Left kidney (tissue), 2 donors: ENCODE data around the gene EXOC6. TPM values are rescaled to one million over a fixed set of nuclear protein-coding genes. Genes with fewer than 3 reads are reported as not detected.

Experiments used
- DNase-seq: peaks from one replicate; pipeline ENCODE4 v3.0.0-alpha.2; 2013
- polyA plus RNA-seq: library from polyadenylated mRNA; unstranded; fragments of 120-200 nt; gene quantifications from one replicate; pipeline ENCODE4 v1.2.1, GENCODE V29; 2013; ENCODE audit not compliant: insufficient read length

Gene EXOC6
- polyA plus RNA-seq, 1 donor, result 19.3 TPM

DNA sequence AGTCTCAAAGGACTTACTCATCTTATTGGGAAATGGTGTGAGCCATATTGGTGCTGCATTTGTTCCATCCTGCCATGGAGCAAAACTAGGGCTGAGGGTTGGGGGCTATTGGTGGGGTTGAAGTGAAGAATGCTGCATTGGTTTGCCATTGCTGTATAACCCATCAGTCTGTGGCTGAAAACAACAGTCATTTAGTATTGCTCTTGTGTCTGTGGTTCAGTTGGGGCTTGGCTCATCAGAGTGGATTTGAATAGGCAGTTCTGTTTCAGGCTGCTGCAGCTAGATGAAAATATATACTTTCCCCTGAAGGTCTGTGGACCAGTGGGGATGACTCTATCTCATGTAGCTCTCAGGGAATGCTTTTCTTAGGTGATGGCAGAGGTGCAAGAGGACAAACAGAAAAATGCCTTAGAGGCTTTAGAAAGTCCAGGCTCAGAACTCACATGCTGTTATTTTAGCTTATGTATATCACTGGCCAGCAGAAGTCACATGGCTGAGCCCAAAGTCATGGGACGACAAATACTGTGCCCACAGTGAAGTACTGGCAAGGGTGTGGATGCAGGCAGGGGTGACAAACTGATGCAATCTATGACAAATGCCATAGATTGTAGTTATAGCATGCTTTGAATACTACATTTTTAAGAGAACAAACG lies 15.2 kb upstream of the EXOC6 start:
- no peak for DNase-seq

GRCh38 chr10:92834331-92834730 lies 14.0 kb upstream of the EXOC6 start:
- no peak for DNase-seq

DNA sequence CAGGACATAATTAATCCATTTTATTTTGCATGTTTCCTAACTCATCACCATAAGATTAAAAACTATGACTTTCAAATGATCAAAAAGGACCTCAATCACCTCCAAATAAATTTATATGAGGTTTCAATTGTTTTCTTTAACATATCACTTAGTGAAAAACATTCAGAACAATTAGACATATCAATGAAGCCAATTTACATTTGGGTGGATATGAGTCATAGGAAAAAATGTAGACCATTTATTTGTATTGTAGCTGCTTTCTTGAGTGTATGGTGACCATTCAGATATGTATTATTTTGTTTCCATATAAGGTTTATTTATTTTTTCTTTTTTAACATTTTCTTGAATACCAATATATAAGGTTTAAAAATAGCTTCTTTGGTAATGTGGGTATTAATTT lies 13.3 kb upstream of the EXOC6 start:
- no peak for DNase-seq

- DNase-seq, result no peak
Observed at GRCh38 chr10:92837456-92837855, 10.9 kb upstream of the EXOC6 start.

GRCh38 chr10:92839191-92840085 lies 8.9 kb upstream of the EXOC6 start:
- DNase-seq, result no peak

GRCh38 chr10:92844746-92845145 lies 3.6 kb upstream of the EXOC6 start:
- DNase-seq, result no peak

GRCh38 chr10:92845921-92846320 lies 2.4 kb upstream of the EXOC6 start:
- no peak for DNase-seq

- DNase-seq, result no peak
Observed at GRCh38 chr10:92846344-92846743, 2.0 kb upstream of the EXOC6 start.

DNA sequence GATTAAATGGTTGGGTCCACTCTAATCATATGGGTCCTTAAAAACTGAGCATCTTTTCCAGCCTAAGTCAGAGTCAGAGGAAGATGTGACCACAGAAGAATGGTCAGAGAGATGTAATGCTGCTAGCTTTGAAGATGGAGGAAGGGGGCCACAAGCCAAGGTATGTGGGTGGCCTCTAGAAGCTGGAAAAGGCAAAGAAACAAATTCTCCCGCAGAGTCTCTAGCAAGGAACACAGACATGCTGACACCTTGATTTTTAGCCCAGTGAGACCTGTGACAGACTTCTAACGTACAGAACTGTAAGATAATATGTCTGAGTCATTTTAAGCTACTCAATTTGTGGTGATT lies 1.5 kb upstream of the EXOC6 start:
- no peak for DNase-seq

DNA sequence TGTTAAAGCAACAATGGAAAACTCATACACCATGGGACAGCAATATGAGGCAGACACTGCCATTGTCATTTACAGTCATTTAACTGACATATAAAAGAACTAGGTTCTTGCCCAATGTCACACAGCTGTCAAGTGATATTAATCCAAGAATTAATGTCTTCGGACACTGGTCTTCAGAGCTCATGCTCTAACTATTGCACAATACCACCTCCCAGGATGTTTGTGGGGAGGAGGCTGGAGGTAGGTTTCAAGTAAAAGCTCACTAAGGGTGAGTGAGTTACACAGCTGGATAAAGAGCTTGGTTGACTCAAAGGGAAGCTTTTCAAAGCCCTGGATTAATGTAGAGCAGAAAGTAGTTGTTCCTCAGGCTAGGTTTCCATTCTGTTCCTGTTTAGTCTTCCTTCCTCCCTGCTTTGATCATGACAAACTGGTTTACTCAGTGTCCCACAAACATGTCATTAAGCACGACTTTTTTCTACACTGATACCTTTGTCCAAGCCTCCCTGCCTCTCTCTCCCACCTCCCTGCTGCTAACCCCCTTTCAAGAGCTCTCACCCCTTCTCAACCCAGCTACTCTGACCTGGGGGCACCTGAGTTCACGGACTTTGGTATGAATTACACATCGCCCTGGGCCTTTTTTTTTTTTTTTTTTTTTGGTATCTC lies 987 bp upstream of the EXOC6 start:
- DNase-seq, result no peak

DNA sequence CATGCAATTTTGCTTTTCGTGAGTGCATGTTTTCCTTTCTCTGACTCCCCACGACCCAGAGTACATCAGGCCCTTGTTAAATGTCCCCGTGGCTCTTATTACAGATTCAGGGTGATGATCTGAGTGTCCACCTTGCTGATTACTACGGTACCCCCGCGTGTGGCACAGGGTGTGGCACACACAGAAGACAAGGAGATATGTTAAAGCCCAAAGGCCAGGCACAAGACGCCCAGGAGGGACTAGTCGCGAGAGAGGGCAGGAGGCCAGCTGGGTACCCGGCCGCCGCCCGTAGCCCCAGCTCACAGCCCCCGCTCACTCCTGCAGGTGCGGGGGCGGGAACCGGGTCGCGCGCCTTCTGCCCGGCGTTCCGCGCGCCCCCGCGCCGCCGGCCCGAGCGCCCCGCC lies 281 bp upstream of the EXOC6 start:
- DNase-seq, result no peak

DNA sequence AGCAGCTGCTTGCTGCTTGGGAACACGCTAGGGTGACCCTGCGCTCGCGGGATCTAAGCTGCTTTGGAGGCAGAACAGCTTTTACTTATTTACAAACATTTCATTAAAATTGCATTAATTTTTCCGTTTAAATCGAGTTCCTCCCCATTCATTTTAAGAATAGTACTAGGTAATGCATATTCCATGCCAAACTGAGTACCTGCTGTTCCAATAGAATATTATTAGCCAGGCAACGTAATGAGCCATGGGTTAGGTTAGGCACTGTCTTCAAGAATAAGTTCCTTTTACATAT lies 860 bp downstream of the EXOC6 start:
- DNase-seq, result no peak

- no peak for DNase-seq
Observed at GRCh38 chr10:92849576-92850090, 1.3 kb downstream of the EXOC6 start.

- no peak for DNase-seq
Observed at GRCh38 chr10:92850185-92850584, 1.9 kb downstream of the EXOC6 start.

GRCh38 chr10:92851003-92851402 lies 2.7 kb downstream of the EXOC6 start:
- DNase-seq, result no peak

DNA sequence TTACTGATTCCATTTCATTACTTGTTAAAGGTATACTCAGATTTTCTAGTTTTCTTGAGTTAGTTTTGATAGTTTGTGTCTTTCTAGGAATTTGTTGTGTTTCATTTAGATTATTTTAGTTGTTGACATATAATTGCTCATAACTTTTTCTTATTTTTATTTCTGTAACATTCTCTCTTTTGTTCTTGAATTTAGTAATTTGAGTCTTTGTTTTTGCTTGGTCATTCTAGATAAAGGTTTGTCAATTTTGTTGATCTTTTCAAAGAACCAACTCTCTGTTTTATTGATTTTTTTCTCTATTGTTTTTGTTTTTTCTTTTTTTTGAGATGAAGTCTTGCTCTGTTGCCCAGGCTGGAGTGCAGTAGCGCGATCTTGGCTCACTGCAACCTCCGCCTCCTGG lies 7.2 kb downstream of the EXOC6 start:
- no peak for DNase-seq

GRCh38 chr10:92857904-92858514 lies 9.7 kb downstream of the EXOC6 start:
- no peak for DNase-seq

GRCh38 chr10:92867235-92867634 lies 18.9 kb downstream of the EXOC6 start:
- no peak for DNase-seq

- no peak for DNase-seq
Observed at GRCh38 chr10:92868036-92868435, 19.7 kb downstream of the EXOC6 start.

GRCh38 chr10:92868557-92868956 lies 20.2 kb downstream of the EXOC6 start:
- DNase-seq, result no peak

- no peak for DNase-seq
Observed at GRCh38 chr10:92873029-92873428, 24.7 kb downstream of the EXOC6 start.

- no peak for DNase-seq
Observed at GRCh38 chr10:92876509-92877036, 28.3 kb downstream of the EXOC6 start.
